HG03135 (cell line): Measurements from ENCODE around the gene NAT14.
"Not testable (repeated sequence)": the region's sequence is repeated elsewhere in the genome, so short reads cannot be mapped to it uniquely, and the experiment has no call there.

Experiments
- ATAC-seq: cut with Tn5 transposase; IDR thresholded peaks from one replicate; pipeline ENCODE4 v1.9.1; 2021; ENCODE audit warnings: mild to moderate bottlenecking, moderate library complexity; ENCODE audit not compliant: unreplicated experiment

Gene NAT14, protein sequence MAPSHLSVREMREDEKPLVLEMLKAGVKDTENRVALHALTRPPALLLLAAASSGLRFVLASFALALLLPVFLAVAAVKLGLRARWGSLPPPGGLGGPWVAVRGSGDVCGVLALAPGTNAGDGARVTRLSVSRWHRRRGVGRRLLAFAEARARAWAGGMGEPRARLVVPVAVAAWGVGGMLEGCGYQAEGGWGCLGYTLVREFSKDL

DNA sequence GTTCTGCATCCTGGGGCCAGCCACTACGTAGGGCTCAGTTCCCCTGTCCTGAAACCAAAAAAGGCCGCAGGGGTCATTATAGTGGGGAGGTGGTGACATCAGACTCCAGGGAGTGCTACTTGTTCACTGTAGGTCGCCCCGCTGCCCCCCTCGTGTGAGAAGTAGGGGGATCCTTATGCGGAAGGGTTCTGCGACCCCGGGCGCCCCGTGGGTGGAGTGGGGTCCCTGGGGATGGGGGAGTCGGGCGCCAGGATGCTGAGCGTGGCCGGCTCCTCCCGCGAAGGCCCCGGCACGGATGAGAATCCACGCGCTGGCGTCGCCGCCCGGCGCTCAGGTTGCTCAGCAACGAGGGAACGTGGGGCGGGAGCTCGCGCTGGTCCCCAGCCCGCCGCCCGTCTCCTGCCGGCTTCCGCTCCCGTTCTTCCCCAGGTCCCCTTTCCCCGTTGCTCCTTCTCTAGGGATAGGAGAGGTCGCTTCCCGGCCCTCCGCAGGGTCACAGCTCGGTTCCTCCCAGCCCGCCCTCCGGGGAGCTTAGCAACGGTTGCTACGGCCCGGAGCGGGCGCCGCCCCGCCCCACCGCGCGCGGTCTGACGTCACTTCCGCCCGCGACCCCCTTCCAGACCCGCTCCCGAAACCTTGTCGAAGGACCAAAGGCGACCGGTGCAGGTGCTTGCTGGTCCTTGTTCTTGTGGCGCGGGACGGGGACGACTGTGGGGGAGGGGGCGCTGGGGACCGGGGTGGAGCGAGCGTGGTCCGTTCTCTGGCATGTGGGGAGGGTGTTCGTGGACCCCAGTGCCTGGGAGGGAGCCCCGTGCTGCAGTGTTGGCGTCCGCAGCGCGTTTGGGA is at the start of gene NAT14:
Gene NAT14, plus strand, starts transcription at position 596 of the 846 bp plus-strand sequence. CDS start 521 bp downstream, outside the sequence.
- no peak for ATAC-seq

DNA sequence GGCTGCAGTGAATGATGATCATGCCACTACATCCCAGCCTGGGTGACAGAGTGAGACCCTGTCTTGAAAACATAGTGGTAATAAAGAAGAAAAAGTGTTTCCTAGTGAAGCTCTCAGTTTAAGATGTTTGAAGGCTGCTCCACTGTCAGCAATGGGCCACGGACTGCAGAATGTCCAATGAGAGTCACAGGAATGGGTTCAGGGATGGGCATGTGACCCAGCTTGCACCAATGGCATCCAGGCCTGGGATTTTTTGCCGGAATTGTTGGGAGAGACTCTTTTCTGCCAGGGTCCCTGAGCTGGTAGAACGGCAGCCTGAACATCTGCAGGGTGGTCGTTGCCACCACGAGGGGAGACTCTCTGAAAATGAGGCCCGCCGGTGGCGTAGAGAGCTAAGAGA is 48.1 kb upstream of the NAT14 start:
- no peak for ATAC-seq

DNA sequence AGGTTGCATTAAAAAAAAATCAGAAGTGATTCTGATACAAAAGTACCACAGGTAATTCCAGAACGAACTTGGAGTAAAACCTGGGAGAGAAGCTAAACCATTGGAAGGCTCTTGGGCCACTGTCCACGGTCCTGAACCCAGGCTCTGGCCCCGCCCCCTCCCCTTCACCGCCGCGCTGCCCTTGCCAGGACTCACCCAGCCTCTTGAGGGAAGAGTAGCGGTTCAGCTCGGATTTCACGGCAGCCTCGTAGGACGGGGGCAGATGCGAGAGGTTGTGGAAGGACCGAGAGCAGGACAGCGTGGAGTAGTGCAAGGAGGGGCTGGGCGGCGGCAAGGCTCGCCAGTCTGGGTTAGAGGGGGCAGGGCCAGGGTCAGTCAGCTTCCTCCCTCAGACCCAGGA is 47.6 kb upstream of the NAT14 start:
- ATAC-seq, result no peak

DNA sequence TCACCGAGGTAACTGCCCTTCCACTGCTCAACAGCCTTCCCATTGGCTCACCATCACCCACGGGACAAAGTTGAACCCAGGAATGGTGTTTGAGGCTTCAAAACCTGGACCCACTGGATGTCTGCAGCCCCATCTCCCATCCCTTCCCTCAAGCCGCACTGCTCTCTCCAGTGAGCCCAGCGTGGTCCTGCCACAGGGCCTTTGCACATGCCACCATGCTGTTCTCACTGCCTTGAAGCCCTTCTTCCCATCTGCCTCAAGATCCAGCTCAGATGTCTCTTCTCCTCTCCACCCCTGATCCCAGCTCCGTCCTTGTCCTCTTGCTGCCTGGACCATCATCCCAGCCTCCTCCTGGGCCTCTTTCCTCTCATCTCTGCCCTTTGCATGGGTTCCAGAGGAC is 45.9 kb upstream of the NAT14 start:
- ATAC-seq, result no peak

DNA sequence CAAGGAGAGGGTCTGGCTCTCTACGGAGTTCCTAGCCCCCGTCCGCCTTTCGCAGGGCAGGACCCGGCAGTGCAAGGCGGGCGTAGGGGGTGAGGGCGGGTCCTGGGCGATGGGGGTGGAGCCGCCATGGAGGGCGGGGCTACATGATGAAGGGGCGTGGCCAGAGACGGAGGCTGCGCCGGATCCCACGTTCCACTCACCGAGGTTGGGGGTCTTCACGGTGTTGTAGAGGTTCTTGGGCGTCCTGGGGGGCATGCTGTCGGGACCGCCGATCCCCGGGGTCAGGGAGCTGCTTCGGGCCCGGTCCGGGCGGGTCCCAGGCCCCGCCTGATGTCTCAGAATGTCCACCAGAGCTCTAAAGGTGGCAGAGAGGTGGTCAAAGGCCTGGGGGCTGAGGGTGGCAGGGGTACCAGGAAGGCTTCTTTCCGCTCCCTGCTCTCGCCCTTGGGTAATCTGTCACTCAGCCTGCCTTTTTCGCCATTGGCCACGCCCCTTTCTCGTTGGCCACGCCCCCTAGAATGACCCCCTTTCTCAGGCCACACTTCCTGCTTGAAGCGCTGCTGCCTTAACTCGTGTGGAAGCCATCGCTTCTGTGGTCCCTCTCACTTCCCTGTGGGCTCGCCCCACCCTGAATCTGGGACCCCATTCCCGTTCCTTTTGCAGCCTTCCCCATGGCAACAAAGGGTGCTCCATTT is 44.4 kb upstream of the NAT14 start:
- no peak for ATAC-seq

DNA sequence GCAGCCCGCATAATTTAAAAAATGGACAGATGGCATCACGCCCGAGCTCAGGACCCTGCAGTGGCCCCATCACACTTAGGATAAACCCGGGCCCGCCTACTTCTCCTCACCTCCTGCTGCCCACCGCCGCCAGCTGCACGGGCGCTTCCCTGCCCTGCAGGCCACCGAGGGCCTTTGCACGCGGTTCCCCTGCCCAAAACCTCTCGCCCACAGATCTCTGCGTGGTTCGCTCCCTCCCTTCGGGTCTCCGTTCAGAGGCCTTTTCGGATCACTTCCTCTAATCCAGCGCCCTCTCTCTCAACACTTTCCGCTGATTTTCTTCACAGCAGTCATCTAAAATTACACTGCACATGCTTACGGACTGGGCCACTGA is 43.7 kb upstream of the NAT14 start:
- ATAC-seq, result no peak

DNA sequence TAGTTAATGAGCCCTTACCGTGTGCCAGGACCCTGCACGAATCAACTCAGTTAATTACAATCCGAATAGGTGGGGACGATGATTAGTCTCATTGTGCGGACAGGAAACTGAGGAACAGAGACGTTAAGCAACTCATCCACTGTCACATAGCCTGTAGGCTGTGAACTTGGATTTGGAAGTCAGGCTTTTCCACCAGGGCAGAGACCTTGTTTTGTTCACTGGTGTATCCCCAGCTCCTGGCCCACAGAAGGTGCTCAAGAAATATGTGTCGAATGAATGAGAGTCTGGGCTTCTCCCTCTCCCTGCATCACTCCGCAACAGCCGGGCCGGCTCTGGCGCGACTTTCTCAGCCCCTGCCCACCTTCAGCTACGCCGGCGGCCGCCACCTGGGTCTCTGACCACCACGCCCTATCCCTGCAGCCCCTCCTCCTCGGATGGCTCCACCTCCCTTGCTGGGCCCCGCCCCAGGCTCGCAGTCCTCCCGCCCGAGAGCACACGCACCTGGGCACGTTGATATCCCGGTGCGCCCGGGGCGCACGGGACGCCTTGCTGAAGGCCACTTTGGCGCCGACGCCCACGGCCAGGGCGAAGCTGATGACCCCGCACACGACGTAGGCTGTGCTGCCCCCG is 43.2 kb upstream of the NAT14 start:
- no peak for ATAC-seq

DNA sequence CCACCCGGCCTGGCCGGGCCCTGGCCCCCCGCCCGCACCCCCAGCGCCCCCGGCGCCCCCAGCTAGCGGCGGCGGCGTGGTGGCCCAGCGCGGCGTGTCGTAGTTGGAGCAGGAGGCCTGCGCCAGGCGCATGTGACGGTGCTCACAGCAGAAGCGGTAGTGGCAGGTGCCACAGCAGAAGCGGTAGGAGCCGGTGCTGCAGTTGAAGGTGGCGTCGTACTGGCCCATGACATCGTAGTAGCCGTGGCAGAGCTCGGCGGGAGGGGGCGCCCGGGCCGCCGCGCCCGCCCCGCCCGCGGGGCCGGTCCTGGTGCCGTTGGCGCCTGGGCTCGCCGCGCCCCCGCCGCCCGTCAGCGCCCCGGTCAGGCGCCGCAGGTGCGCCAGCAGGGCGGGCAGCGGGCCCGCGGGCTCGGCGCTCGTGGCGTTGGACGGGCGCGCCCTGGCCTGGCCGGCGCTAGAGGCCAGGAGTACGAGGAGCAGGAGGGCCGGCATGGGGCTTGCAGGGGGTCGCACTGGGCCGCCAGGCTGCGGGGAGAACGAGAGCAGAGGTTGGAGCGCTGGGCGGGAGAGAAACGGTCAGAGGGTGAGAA is 42.5 kb upstream of the NAT14 start:
- ATAC-seq, result no peak

DNA sequence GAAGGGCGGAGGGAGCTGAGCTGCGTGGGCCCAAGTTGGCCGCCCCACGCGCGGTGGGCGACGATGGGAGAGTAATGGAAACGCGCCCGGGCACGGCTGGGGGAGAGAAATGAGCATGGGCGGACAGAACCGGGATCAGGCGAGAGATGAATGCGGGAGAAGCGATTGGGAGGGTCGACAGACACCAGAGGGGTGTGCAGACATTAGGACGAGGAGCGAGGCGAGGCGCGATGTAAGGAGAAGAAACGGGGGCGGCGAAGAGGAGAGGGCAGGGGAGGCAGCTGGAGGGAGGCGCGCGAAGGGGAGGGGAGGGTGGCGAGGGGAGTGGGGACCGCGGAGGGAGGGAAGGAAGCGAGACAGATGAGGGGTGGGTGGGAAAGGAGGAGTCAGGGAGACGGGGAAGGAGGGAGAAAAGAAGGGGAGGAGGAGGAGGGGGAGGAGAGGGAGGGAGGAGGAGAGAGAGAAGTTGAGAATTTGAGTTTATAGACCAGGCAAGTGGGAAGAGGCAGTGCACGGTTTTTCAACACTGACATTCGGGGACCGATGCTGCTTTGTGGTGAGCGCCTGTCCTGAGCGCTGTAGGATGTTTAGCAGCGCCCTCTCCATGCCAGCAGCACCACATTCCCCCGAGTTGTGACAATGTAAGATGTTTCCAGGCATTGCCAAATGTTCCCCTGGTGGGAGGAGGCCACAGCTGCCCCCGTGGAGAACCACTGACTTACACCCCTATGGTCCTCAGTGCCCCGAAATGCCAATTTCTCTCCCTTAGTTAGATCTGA is 41.8 kb upstream of the NAT14 start, which contains the start of gene SHISA7:
Gene SHISA7, minus strand, starts transcription at position 256 of the 779 bp plus-strand sequence. CDS start 437 bp downstream, outside the sequence.
- ATAC-seq, result no peak

DNA sequence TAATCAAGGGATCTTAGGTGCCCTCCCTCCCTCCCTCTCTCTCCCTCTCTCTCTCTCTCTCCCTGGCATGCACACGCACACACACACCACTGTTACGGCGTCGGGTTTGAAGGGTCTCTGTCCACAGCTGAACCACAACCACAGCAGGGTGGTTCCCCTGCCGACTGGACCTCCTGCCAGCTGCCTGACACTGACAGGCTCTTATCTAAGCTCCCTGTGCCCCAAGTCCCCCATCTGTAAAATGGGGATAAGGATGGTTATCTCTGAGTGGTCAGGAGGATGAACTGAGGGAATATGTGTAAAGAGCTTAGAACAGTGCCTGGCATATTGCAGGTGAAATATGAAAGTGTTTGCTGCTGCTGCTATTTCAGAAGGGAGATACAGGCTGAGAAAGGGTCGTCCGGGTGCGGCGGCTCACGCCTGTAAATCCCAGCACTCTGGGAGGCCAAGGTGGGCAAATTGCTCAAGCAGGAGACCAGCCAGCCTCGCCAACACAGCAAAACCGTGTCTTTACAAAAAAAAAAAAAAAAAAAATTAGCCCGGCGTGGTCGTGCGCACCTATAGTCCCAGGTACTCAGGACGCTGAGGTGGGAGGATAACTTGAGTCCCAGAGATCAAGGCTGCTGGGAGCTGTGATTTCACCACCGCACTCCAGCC is 41.0 kb upstream of the NAT14 start:
- ATAC-seq, result no peak

DNA sequence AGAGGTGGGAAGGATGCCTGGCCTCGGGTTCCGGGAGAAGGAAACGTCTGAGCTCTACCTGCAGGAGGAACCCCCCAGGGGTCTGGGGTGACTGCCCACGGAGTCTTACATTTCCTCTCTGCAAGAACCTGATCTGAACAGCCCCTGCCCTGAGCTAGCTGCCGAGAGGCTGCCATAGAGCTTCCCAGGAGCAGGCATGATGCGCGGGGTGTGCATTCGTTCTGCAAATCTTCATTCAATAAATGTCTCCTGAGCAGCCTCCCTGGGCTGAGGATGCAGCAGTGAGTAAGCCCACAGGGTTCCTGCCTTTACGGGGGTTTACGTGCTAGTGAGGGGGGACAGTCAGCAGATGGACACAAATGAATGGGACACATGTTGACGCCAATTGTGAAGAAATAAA is 40.3 kb upstream of the NAT14 start:
- no peak for ATAC-seq

DNA sequence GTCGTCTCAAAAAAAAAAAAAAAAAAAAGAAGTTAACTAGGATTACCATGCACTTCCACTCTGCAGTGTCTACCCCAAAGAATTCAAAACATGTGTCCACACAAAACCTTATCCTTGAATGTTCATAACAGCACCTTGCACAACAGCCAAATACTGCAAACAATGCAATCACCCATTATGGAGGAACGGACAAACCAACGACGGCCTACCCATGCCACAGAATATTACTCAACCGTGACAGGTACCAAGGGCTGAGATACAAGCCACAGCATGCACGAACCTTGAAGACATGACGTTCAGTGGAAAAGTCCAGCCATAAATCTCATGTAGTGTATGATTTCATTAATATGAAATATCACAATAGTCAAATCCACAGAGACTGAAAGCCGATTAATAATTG is 38.9 kb upstream of the NAT14 start:
- ATAC-seq, result no peak

DNA sequence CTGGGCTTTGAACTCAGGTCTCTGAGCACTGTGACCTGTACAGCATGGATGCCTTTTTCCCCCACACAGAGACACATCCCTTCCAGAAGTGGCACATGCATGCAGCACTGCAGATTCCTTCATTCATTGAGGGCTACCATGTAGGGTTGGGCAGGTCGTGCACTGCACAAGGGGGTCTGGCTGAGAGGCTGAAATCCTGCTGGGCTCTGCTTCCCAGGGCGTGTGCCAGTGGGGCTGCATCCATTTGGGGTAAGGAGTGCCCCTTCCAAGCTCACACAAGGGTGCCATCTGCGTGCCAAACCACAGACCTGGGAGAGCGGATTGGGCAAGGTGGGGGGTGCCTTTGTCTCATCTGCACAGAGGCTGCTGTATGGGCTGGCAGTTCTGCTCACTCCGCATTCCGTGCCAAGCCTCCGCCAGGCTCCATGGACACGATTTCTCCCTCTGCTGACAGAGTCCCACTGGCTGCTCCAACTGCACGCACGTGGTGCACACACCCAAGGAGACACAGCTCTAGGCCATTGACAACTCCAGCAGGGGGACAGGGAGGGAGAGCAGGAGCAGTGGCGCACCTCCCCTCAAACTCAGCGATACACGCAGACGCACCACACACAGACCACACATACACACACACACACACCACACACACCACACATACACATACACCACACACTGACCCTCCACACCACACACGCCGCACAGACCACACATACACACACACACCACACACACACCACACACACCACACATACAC is 37.4 kb upstream of the NAT14 start:
- ATAC-seq, result no peak

DNA sequence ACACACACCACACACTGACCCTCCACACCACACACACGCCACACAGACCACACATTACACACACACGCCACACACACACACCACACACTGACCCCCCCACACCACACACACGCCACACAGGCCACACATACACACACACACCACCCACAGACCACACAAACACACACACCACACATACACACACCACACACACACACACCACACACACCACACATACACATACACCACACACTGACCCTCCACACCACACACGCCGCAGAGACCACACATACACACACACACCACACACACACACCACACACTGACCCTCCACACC is 36.9 kb upstream of the NAT14 start:
- ATAC-seq, result not testable (repeated sequence)

DNA sequence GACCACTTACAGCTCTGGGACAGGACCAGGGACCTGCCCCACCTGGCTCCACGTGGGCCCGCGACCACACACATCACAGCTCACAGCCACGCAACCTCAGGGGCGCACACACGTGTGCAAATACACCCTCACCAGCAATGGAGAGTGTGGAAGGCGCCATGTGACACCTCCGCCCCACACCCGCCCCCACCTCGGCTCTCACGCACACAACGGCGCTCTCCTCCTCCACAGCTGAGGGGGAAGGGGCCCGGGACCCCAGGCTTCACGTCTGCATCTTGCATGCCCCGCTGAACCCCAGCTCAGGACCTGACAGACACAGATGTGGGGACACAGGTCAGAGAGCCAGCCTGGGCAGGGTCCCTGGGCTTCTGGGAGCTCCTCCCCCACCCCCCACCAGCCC is 35.5 kb upstream of the NAT14 start:
- no peak for ATAC-seq

DNA sequence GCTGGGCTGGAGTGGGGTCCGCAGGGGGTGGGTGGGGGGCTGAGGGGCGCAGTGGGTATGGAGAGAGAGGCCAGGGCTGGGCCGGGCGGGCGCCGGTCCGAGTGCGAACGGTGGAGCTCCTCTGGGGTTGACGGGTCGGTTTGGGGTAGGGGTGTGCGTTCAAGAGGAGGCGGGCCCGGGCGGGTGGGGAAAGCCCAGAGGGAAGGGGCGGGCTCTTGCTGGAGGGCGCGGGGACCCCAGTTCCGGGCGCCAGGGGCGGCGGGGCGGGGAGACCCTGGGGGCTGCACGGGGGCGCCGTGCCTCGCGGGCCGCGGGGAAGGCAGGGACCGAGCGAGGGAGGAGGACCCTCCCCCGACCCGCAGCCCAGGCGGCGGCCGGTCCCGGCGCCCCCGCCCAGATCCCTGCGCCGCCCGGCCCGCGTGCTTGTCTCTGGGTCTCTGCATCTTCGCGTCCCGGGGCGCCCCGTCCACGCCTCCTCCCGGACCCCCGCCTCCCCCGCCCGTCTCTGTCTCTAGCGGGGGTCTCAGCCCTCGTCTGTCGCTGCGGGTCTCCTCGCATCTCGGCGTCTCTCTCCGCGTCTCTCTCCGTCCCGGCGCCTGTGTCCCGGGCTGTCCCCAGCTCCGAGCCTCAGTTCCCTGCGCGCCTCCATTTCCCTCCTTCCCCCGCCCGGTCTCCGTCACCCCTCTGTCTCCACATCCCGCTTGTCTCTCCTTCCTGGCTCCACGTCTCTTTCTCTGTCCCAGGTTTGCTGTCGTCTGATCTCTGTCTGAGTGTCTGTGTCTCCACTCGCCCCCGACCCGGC is 33.6 kb upstream of the NAT14 start:
- no peak for ATAC-seq

DNA sequence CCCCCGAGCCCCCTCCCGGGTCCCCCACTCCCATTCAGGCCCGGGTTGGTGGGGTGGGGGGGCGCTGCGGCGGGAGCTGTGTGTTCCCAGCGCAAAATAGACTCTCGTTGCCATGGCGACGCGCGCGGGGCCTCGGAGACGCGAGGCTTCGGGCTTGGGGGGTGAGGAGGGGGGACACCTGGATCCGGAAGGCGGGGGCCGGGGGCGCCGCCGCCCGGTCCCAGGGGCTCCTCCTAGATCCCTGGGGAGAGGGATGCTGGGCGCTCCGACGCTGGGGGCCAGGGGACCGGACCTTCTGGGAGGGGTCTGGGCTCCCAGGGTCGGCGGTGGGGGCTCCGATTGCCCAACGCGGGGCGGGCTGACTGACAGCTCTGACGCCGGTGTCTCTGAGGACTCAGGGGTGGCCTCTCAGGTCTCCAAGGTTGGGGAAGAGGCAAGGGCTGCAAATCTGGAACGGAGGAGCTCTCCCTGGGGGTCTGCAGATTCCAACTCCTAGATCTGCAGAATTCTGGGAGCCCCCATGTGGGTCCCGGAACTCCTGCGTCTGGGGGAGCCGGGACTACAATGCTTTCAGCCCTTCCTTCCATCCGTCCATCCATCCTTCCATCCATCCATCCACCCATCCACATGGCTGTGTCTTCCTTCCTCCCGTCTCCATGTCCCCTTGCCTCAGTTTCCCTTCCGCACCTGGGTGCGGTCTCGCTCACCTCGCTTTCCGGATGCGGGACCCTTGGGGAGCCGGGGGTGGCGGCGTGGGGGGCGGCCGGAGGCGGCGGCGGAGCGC is 32.8 kb upstream of the NAT14 start:
- no peak for ATAC-seq
